DOHH2 (cell line): ENCODE data around the gene TFIP11.

Source experiments
- H3F3A ChIP-seq: fragments of 200-600 bp; sonication (generic), shearing (Covaris generic); 2 replicates; pipeline ENCODE4 v1.6.0; 2016; ENCODE audit warnings: antibody characterized with exemption, mild to moderate bottlenecking; ENCODE audit not compliant: control insufficient read depth, insufficient read depth
- H3K27ac ChIP-seq: fragments of 200-600 bp; sonication (generic); 2 replicates; pipeline ENCODE4 v1.5.1; 2014; ENCODE audit warnings: low read depth, mild to moderate bottlenecking, low read length, moderate library complexity
- H3K27me3 ChIP-seq: fragments of 200-600 bp; sonication (generic); 2 replicates; pipeline ENCODE4 v1.6.1; 2014; ENCODE audit warnings: mild to moderate bottlenecking, low read length, mixed read lengths; ENCODE audit not compliant: control insufficient read depth
- H3K36me3 ChIP-seq: fragments of 200-600 bp; sonication (generic); 2 replicates; pipeline ENCODE4 v1.6.1; 2014; ENCODE audit warnings: mild to moderate bottlenecking, low read length, moderate library complexity, mixed read lengths; ENCODE audit not compliant: control insufficient read depth
- H3K4me1 ChIP-seq: fragments of 200-600 bp; sonication (generic); 2 replicates; pipeline ENCODE4 v1.6.1; 2014; ENCODE audit warnings: mild to moderate bottlenecking, low read length, mixed read lengths; ENCODE audit not compliant: control insufficient read depth
- H3K4me2 ChIP-seq: fragments of 200-600 bp; sonication (generic); 2 replicates; pipeline ENCODE4 v1.6.0; 2014; ENCODE audit warnings: mild to moderate bottlenecking, low read length, moderate library complexity
- H3K4me3 ChIP-seq: fragments of 200-600 bp; sonication (generic); 2 replicates; pipeline ENCODE4 v1.5.1; 2014; ENCODE audit warnings: mild to moderate bottlenecking, low read length, mixed read lengths
- H3K79me2 ChIP-seq: fragments of 200-600 bp; sonication (generic); 2 replicates; pipeline ENCODE4 v1.6.1; 2014; ENCODE audit warnings: mild to moderate bottlenecking, low read length, mixed read lengths; ENCODE audit not compliant: control insufficient read depth
- H3K9me2 ChIP-seq: fragments of 200-600 bp; sonication (generic); replicated peaks from 2 replicates; pipeline ENCODE4 v1.6.1; 2014; ENCODE audit warnings: mild to moderate bottlenecking, low read length, mixed read lengths; ENCODE audit not compliant: control insufficient read depth
- H3K9me3 ChIP-seq: fragments of 200-600 bp; sonication (generic); 2 replicates; pipeline ENCODE4 v1.6.1; 2014; ENCODE audit warnings: antibody characterized with exemption, low read length, mixed read lengths; ENCODE audit not compliant: control insufficient read depth, insufficient read depth
- H4K20me1 ChIP-seq: fragments of 200-600 bp; sonication (generic); 2 replicates; pipeline ENCODE4 v1.6.0; 2014; ENCODE audit warnings: low read depth, mild to moderate bottlenecking, antibody characterized with exemption, low read length, moderate library complexity; ENCODE audit not compliant: control insufficient read depth, insufficient read depth
- CTCF ChIP-seq: fragments of 200-600 bp; sonication (generic); IDR thresholded peaks from one replicate; pipeline ENCODE4 v1.5.1; 2014; ENCODE audit warnings: antibody characterized with exemption, mild to moderate bottlenecking, low read depth, low read length; ENCODE audit not compliant: poor library complexity, severe bottlenecking
- EZH2phosphoT487 ChIP-seq: fragments of 200-600 bp; sonication (generic); IDR thresholded peaks from 2 replicates; pipeline ENCODE4 v1.6.1; 2017; ENCODE audit warnings: borderline replicate concordance, mild to moderate bottlenecking, antibody characterized with exemption, low read length, moderate library complexity, mixed read lengths

Gene TFIP11

GRCh38 chr22:26558248-26558895 lies 46.1 kb upstream of the TFIP11 start:
- H3K36me3 ChIP-seq: peaks cover 11% of the 10 kb centered on the region
- H3F3A ChIP-seq: peaks cover 2% of the 10 kb centered on the region; the same call in 1 of the 2 replicates
- H3K4me3 ChIP-seq: no peak overlapping the region
- no peaks in the 10 kb centered on the region for H3K9me2 ChIP-seq
- H4K20me1 ChIP-seq: 0 out of 2 replicates have a peak, but pooled peaks cover 3% of the 10 kb centered on the region
- peaks cover 86% of the 10 kb centered on the region for H3K79me2 ChIP-seq
- TF ChIP-seq CTCF (no peak), EZH2phosphoT487 (no peak)
- no peak overlapping the region for H3K4me2 ChIP-seq
- peaks cover 52% of the 10 kb centered on the region for H3K4me1 ChIP-seq
- no peaks in the 10 kb centered on the region for H3K9me3 ChIP-seq
- no peak overlapping the region for H3K27ac ChIP-seq
- no peaks in the 10 kb centered on the region for H3K27me3 ChIP-seq

- Histone ChIP-seq H3K27me3 (no peaks in the 10 kb centered on the region), H3K4me1 (peaks cover 57% of the 10 kb centered on the region), H3K9me2 (no peaks in the 10 kb centered on the region), H3K4me3 (no peak overlapping the region), H3K27ac (no peak overlapping the region), H3K79me2 (peaks cover 86% of the 10 kb centered on the region), H3K4me2 (no peak overlapping the region), H3K9me3 (no peaks in the 10 kb centered on the region), H4K20me1 (no peaks in the 10 kb centered on the region), H3K36me3 (peaks cover 11% of the 10 kb centered on the region), H3F3A (peaks cover 2% of the 10 kb centered on the region; the same call in 1 of the 2 replicates)
- TF ChIP-seq CTCF (no peak), EZH2phosphoT487 (no peak)
These were observed 44.6 kb upstream of the TFIP11 start for GRCh38 chr22:26556904-26557303.

- Histone ChIP-seq H3F3A (no peaks in the 10 kb centered on the region; the same call in none of the 2 replicates), H3K4me3 (peak overlapping the region; percentile 21), H3K9me3 (no peaks in the 10 kb centered on the region), H3K27ac (peak overlapping the region; percentile 62), H3K79me2 (peaks cover 94% of the 10 kb centered on the region), H4K20me1 (no peaks in the 10 kb centered on the region), H3K4me1 (peaks cover 64% of the 10 kb centered on the region), H3K36me3 (peaks cover 13% of the 10 kb centered on the region), H3K4me2 (peak overlapping the region; percentile 68), H3K27me3 (no peaks in the 10 kb centered on the region), H3K9me2 (no peaks in the 10 kb centered on the region)
- TF ChIP-seq CTCF (no peak), EZH2phosphoT487 (no peak)
These were observed 43.2 kb upstream of the TFIP11 start for GRCh38 chr22:26555478-26555877.
